Fibroblast of pulmonary artery (primary cell): Measurements from ENCODE around the gene ADAM8.

ENCODE experiments used
- DNase-seq: peaks from one replicate; pipeline ENCODE4 v3.0.0-alpha.2; 2010; ENCODE audit warnings: low read depth
- H3K4me3 ChIP-seq: replicated peaks from 2 replicates; pipeline ENCODE4 v1.5.1; 2011; ENCODE audit warnings: low read depth, mild to moderate bottlenecking, control low read depth, low read length, moderate library complexity
- TF ChIP-seq, protein P1 (sequence below): IDR thresholded peaks from 2 replicates; pipeline ENCODE4 v1.5.1; 2011; ENCODE audit warnings: mild to moderate bottlenecking, control low read depth, low read length, inconsistent platforms; ENCODE audit errors: missing control alignments

ADAM8 gene

DNA sequence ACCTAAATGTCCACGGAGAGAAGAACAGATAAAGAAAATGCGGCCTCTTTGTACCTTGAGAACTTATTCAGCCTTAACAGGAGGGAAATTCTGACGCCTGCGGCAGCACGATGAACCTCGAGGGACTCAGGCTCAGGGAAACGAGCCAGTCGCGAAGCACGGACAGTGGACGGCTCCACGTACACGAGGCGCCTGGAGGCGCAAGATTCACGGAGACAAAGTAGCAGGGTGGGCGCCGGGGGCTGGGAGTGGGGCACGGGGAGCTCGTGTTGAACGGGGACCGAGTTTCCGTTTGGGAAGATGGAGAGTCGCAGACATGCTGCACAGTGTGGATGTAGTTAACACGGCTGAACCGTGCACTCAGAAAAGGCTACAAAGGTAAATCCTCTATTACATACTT, 59.9 kb downstream of the ADAM8 start:
- no peak overlapping the region for H3K4me3 ChIP-seq
- TF ChIP-seq, protein P1, sequence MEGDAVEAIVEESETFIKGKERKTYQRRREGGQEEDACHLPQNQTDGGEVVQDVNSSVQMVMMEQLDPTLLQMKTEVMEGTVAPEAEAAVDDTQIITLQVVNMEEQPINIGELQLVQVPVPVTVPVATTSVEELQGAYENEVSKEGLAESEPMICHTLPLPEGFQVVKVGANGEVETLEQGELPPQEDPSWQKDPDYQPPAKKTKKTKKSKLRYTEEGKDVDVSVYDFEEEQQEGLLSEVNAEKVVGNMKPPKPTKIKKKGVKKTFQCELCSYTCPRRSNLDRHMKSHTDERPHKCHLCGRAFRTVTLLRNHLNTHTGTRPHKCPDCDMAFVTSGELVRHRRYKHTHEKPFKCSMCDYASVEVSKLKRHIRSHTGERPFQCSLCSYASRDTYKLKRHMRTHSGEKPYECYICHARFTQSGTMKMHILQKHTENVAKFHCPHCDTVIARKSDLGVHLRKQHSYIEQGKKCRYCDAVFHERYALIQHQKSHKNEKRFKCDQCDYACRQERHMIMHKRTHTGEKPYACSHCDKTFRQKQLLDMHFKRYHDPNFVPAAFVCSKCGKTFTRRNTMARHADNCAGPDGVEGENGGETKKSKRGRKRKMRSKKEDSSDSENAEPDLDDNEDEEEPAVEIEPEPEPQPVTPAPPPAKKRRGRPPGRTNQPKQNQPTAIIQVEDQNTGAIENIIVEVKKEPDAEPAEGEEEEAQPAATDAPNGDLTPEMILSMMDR = no peak
- no peak for DNase-seq

DNA sequence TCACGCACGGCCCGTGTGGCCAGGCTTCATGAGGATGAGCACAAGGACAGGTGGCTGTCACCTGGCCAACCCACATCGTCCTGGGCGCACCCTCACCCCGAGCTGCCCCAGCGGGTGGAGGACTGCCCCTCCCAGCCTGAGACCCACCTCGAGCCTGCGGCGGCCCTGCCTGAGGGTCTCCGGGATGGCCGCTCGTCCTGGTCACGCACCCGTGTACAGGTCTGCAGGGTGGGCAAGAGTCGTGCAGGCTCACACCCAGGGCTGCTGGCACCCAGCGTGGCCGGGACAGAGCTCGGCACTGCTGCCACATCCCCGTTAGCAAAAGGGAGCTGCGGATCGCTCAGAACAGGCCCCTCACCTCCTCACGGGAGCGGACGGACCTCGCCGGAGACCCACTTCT, 61.1 kb downstream of the ADAM8 start:
- no peak overlapping the region for H3K4me3 ChIP-seq
- DNase-seq = no peak
- TF ChIP-seq, protein P1 = no peak

DNA sequence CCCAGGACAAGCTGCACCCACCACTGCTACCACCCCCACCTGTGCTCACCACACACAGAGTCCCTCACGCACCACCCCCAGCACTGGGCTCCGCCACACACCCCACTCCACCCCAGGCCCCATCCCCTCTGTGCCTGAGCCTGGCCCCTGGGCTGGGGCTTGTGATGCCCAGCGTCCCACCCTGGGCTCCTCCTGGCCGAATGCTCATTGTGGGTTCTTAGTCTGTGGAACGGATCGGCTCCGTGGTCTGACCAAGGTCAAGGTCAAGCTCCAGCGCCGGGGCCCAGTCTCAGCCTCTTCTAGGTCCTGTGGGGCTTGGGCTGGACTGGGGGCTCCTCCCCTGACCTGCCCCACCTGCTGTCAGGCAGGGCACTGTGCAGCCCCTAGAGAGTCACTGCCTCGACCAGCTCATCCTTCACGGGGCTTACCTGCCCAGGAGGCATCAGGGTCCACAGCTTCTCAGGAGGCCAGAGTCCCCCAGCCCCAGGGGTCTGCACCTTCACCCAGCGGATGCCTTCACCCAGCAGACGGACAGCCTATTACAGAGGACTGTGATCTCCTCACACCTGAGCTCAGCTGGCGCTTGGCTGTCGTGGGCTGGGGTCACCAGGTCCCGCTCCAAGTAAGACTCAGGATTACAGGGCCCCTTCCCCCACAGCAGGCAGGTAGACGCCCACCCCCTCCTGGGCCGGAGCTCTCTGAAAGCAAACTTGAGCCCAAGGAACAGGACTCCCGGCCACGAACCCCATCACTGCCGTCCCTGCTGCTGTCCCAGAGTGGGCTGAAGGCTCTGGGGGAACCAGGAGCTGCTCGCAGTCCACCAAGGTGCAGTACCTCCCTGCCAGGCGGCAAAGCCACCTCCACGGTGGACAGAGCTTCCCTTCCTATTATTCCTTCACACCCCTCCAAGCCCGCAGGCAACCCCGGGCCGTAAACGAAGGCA, 61.9 kb downstream of the ADAM8 start:
- DNase-seq = no peak
- TF ChIP-seq, protein P1 = no peak
- H3K4me3 ChIP-seq = no peak overlapping the region

DNA sequence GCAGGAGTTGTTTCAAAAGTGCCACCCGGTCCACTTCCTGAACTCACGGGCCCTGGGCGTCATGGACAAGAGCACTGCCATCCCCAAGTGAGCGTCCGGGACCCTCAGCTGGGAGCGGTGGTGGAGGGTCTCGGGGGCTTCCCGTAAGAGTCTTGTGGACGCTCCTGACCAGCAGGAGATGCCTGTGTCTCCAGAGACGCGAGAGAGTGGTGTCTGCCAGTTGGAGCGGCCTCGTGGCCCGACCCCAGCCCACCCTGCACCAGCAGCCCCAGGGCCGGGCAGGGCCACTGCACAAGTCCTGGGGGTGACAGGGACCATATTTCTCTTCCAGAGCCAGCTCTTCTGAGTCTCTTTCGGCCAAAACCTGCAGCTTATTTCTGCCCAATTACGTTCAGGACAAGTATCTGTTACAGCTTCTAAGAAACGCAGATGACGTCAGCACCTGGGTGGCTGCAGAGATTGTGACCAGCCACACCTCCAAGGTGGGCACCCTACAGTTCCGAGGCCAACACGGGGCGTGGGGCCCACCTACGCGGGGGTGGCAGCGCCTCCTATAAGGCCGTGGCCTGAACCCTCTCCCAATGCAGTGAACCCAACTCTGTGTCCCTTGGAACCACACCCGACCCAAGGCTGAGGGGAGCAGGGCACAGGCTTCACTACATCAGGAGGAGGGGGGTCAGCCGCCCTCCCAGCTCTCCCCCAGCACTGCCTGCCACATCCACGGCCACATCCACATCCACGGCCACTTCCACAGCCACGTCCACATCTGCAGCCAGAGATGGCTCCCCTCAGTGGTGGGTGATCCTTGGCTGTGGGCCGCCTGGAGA, 62.8 kb downstream of the ADAM8 start:
- no peak for DNase-seq
- TF ChIP-seq, protein P1 = no peak
- no peak overlapping the region for H3K4me3 ChIP-seq

DNA sequence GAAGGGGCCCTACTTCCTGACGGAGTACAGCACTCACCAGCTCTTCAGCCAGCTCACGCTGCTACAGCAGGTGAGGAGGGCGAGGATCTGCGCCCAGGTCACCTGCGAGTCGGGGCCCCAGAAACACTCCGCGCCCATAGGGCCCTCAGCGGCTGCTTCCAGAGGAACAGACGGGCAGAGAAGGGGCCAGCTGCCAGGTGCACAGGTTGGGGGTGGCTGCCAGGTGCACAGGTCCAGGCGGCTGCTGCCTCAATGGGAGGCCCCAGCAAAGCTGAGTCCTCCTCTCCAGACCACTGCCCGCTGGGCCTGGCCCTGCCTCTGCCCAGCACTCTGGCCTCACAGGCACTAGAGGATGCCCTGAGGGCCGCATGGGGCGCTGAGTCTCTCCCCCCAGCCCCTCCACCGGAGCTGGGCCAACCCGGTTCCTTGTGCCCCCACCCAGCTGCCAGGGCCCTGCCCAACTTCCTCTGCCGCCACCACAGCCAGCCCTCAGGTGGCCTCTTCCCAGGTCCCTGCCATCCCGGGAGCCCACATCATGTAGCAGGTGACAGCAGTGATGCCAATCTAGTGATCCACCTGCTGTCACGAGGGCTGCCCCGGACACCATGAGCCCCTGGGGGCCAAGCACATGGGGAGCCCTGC, 63.7 kb downstream of the ADAM8 start:
- no peak for DNase-seq
- TF ChIP-seq, protein P1 = no peak
- no peak overlapping the region for H3K4me3 ChIP-seq
